HepG2 (cell line): ENCODE measurements around the gene MRPL14. TPM values are rescaled to one million over a fixed set of nuclear protein-coding genes. Genes with fewer than 3 reads are reported as not detected.
A peak's percentile ranks its signal among the peaks of the same experiment; 100 is the strongest.

Source experiments
- CREB1 ChIP-seq, 2 experiments: fragments of 450-650 bp in 1 of 2; IDR thresholded peaks; 2 replicates each; pipeline ENCODE4 v1.6.1; 2016 to 2017; ENCODE audit warnings: control low read depth in 1 of 2, mild to moderate bottlenecking in 1 of 2, missing compliant biosample characterization in 1 of 2, missing genetic modification characterization in 1 of 2
- MED8 ChIP-seq: sonication (generic); formaldehyde crosslinking; IDR thresholded peaks from 2 replicates; pipeline ENCODE4 v1.8.1; 2023; ENCODE audit warnings: mild to moderate bottlenecking, missing genetic modification reagents; ENCODE audit not compliant: insufficient replicate concordance
- MEIS2 ChIP-seq: sonication (generic); formaldehyde crosslinking; IDR thresholded peaks from 2 replicates; pipeline ENCODE4 v1.9.0; 2021; ENCODE audit warnings: mild to moderate bottlenecking, missing genetic modification reagents
- SALL1 ChIP-seq: sonication (generic); formaldehyde crosslinking; IDR thresholded peaks from 2 replicates; pipeline ENCODE4 v1.8.0; 2022; ENCODE audit warnings: mild to moderate bottlenecking, missing genetic modification reagents
- SAP130 ChIP-seq: IDR thresholded peaks from 2 replicates; pipeline ENCODE4 v1.6.1; 2016; ENCODE audit warnings: low read depth
- ZBTB8A ChIP-seq: sonication (generic); formaldehyde crosslinking; IDR thresholded peaks from 2 replicates; pipeline ENCODE4 v1.4.0; 2020; ENCODE audit warnings: mild to moderate bottlenecking, low read depth, missing genetic modification reagents, borderline replicate concordance
- ZNF709 ChIP-seq: sonication (generic); formaldehyde crosslinking; IDR thresholded peaks from 2 replicates; pipeline ENCODE4 v1.5.0; 2020; ENCODE audit warnings: mild to moderate bottlenecking, missing genetic modification reagents
- ZNF772 ChIP-seq: sonication (generic); formaldehyde crosslinking; IDR thresholded peaks from 2 replicates; pipeline ENCODE4 v1.5.0; 2020; ENCODE audit warnings: mild to moderate bottlenecking, missing genetic modification reagents
- polyA plus RNA-seq, 8 experiments: library from polyadenylated mRNA; depleted of rRNA in 3 of 8; stranded (reverse) in 7 of 8; unstranded in 1 of 8; fragments of >200 nt; fragmentation: Illumina TruSeq in 4 of 8; extraction: Trizol in 4 of 8; gene quantifications; 2 replicates each; pipeline versions ENCODE4 v1.2.1 to v1.2.3, GENCODE V29; 2011 to 2016; ENCODE audit warnings: low read depth in 4 of 8, missing spikeins in 1 of 8, mixed read lengths in 1 of 8; ENCODE audit not compliant: insufficient read depth in 1 of 8
- total RNA-seq, 5 experiments: library from RNA; depleted of rRNA; stranded (reverse); fragments of >200 nt; fragmentation: Illumina TruSeq; extraction: Trizol; gene quantifications; 2 replicates each; pipeline ENCODE4 v1.2.3, GENCODE V29; 2016; ENCODE audit warnings: low read depth in 1 of 5
- TF ChIP-seq, protein P1 (sequence below): sonication (generic); formaldehyde crosslinking; IDR thresholded peaks from 2 replicates; pipeline ENCODE4 v1.4.0; 2020; ENCODE audit warnings: missing genetic modification reagents, borderline replicate concordance
- TF ChIP-seq, protein P2 (sequence below): sonication (generic); formaldehyde crosslinking; IDR thresholded peaks from 2 replicates; pipeline ENCODE4 v1.4.0; 2020; ENCODE audit warnings: missing genetic modification reagents
- TF ChIP-seq, protein P3 (sequence below): sonication (generic); formaldehyde crosslinking; IDR thresholded peaks from 2 replicates; pipeline ENCODE4 v1.4.0; 2020; ENCODE audit warnings: missing genetic modification reagents
- TF ChIP-seq, protein P4 (sequence below): sonication (generic); IDR thresholded peaks from 2 replicates; pipeline ENCODE4 v1.6.1; 2016; ENCODE audit warnings: low read depth, borderline replicate concordance
- TF ChIP-seq, protein P5 (sequence below): IDR thresholded peaks from 2 replicates; pipeline ENCODE4 v1.6.1; 2016; ENCODE audit warnings: low read depth, control low read depth
- TF ChIP-seq, protein P6 (sequence below): sonication (generic); formaldehyde crosslinking; IDR thresholded peaks from 2 replicates; pipeline ENCODE4 v1.8.1; 2022; ENCODE audit warnings: mild to moderate bottlenecking, missing genetic modification reagents

Gene MRPL14
- total and polyA plus RNA-seq, 2 of the 13 experiments (the other 11 are each of a cell fraction or from before 2014, with no cell fraction given): 157 to 178 TPM

DNA sequence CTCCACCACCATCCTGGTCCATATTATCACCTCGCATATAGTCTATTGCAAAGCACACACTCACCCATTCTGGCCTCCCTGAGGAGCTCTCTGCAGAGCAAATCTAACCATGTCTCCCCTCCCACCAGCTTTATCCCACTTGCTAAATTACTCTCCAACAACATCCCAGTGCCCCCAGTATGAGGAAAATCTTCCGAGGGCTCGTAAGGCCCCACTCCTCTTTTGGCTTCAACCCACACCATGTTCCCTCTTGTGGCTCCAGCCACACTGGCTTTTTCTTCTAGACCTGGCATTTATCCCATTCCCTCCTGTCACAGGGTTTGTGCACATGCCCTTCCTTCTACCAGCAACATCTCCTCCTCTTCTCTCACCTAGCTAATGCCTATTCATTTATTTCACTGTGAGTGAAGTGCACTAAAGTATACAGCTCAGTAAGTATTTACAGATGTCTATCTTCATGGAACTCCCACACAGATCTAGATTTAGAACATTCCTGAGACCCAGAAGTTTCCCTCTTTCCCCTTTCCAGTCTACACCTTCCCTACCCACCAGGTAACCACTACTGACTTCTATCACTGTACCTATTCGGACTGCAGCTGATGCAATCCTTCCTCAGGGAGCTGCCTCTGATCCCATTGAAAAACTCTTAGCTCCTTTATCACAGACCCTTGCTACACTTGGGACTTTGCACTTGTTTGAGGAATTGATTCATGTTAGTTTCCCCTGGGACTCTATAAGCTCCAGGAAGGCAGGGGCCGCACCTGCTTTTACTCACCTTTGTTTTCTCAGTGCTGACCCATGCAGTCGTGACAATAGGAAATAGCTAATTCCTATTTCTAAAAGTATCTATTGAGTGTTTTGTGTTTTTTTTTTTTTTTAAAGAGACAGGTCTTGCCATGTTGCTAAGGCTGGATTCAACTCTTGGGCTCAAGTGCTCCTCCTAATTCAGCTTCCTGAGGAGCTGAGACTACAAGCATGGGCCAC lies 15.5 kb downstream of the MRPL14 start (continued):
- TF ChIP-seq, protein P1, sequence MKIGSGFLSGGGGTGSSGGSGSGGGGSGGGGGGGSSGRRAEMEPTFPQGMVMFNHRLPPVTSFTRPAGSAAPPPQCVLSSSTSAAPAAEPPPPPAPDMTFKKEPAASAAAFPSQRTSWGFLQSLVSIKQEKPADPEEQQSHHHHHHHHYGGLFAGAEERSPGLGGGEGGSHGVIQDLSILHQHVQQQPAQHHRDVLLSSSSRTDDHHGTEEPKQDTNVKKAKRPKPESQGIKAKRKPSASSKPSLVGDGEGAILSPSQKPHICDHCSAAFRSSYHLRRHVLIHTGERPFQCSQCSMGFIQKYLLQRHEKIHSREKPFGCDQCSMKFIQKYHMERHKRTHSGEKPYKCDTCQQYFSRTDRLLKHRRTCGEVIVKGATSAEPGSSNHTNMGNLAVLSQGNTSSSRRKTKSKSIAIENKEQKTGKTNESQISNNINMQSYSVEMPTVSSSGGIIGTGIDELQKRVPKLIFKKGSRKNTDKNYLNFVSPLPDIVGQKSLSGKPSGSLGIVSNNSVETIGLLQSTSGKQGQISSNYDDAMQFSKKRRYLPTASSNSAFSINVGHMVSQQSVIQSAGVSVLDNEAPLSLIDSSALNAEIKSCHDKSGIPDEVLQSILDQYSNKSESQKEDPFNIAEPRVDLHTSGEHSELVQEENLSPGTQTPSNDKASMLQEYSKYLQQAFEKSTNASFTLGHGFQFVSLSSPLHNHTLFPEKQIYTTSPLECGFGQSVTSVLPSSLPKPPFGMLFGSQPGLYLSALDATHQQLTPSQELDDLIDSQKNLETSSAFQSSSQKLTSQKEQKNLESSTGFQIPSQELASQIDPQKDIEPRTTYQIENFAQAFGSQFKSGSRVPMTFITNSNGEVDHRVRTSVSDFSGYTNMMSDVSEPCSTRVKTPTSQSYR (CRISPR knock-in tag): no peak
- TF ChIP-seq SALL1 (peak; percentile 89), SAP130 (peak; percentile 82), MED8 (CRISPR knock-in tag) (no peak), ZBTB8A (CRISPR knock-in tag) (no peak), MEIS2 (CRISPR knock-in tag) (no peak), CREB1 (IDR thresholded peaks at IDR 0.05) (no peak), CREB1 (CRISPR knock-in tag; IDR thresholded peaks at IDR 0.05) (peak; percentile 83), ZNF772 (CRISPR knock-in tag) (peak; percentile 82; the same call in 1 of the 2 replicates), ZNF709 (CRISPR knock-in tag) (no peak)
- TF ChIP-seq, protein P2, sequence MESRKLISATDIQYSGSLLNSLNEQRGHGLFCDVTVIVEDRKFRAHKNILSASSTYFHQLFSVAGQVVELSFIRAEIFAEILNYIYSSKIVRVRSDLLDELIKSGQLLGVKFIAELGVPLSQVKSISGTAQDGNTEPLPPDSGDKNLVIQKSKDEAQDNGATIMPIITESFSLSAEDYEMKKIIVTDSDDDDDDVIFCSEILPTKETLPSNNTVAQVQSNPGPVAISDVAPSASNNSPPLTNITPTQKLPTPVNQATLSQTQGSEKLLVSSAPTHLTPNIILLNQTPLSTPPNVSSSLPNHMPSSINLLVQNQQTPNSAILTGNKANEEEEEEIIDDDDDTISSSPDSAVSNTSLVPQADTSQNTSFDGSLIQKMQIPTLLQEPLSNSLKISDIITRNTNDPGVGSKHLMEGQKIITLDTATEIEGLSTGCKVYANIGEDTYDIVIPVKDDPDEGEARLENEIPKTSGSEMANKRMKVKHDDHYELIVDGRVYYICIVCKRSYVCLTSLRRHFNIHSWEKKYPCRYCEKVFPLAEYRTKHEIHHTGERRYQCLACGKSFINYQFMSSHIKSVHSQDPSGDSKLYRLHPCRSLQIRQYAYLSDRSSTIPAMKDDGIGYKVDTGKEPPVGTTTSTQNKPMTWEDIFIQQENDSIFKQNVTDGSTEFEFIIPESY (CRISPR knock-in tag): peak; percentile 49; the same call in 1 of the 2 replicates
- TF ChIP-seq, protein P3, sequence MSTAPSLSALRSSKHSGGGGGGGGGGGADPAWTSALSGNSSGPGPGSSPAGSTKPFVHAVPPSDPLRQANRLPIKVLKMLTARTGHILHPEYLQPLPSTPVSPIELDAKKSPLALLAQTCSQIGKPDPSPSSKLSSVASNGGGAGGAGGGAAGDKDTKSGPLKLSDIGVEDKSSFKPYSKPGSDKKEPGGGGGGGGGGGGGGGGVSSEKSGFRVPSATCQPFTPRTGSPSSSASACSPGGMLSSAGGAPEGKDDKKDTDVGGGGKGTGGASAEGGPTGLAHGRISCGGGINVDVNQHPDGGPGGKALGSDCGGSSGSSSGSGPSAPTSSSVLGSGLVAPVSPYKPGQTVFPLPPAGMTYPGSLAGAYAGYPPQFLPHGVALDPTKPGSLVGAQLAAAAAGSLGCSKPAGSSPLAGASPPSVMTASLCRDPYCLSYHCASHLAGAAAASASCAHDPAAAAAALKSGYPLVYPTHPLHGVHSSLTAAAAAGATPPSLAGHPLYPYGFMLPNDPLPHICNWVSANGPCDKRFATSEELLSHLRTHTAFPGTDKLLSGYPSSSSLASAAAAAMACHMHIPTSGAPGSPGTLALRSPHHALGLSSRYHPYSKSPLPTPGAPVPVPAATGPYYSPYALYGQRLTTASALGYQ (CRISPR knock-in tag): 0 out of 2 replicates have a peak, but pooled peaks have one; percentile 34
- TF ChIP-seq, protein P4, sequence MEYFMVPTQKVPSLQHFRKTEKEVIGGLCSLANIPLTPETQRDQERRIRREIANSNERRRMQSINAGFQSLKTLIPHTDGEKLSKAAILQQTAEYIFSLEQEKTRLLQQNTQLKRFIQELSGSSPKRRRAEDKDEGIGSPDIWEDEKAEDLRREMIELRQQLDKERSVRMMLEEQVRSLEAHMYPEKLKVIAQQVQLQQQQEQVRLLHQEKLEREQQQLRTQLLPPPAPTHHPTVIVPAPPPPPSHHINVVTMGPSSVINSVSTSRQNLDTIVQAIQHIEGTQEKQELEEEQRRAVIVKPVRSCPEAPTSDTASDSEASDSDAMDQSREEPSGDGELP: peak; percentile 49; the same call in 1 of the 2 replicates
- TF ChIP-seq, protein P5, sequence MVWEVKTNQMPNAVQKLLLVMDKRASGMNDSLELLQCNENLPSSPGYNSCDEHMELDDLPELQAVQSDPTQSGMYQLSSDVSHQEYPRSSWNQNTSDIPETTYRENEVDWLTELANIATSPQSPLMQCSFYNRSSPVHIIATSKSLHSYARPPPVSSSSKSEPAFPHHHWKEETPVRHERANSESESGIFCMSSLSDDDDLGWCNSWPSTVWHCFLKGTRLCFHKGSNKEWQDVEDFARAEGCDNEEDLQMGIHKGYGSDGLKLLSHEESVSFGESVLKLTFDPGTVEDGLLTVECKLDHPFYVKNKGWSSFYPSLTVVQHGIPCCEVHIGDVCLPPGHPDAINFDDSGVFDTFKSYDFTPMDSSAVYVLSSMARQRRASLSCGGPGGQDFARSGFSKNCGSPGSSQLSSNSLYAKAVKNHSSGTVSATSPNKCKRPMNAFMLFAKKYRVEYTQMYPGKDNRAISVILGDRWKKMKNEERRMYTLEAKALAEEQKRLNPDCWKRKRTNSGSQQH (CRISPR knock-in tag): peak; percentile 56; the same call in 1 of the 2 replicates
- TF ChIP-seq, protein P6, sequence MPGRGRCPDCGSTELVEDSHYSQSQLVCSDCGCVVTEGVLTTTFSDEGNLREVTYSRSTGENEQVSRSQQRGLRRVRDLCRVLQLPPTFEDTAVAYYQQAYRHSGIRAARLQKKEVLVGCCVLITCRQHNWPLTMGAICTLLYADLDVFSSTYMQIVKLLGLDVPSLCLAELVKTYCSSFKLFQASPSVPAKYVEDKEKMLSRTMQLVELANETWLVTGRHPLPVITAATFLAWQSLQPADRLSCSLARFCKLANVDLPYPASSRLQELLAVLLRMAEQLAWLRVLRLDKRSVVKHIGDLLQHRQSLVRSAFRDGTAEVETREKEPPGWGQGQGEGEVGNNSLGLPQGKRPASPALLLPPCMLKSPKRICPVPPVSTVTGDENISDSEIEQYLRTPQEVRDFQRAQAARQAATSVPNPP (CRISPR knock-in tag): 0 out of 2 replicates have a peak, but pooled peaks have one; percentile 44
